Stimulated activated memory B cell treated with anti-CD40 and anti-IgM and Interleukin-4, amounts not matched to agents 10 μg/mL and 1 μg/mL and 100 μg/mL, for 72 hours (primary cell): Measurements from ENCODE around the gene SLC38A5.
A peak's percentile ranks its signal among the peaks of the same experiment; 100 is the strongest.

Source experiments
- ATAC-seq: fragments of 150-1000 bp; cut with Tn5 transposase; 2 replicates; pipeline ENCODE4 v1.10.0; 2021
- H3K27ac Mint-ChIP-seq: one replicate; pipeline ENCODE4 v1.8.0; 2022; ENCODE audit warnings: mild to moderate bottlenecking, mixed read lengths
- H3K27me3 Mint-ChIP-seq: one replicate; pipeline ENCODE4 v1.8.0; 2022; ENCODE audit warnings: mixed read lengths
- H3K36me3 Mint-ChIP-seq: one replicate; pipeline ENCODE4 v1.8.0; 2022; ENCODE audit warnings: mixed read lengths
- H3K4me1 Mint-ChIP-seq: one replicate; pipeline ENCODE4 v1.8.0; 2022; ENCODE audit warnings: mixed read lengths
- H3K4me3 Mint-ChIP-seq: one replicate; pipeline ENCODE4 v1.8.0; 2022; ENCODE audit warnings: mild to moderate bottlenecking, moderate library complexity, mixed read lengths
- H3K9me3 Mint-ChIP-seq: one replicate; pipeline ENCODE4 v1.8.0; 2022; ENCODE audit warnings: mixed read lengths

SLC38A5 gene

GRCh38 chrX:48504261-48504660 lies 34.2 kb upstream of the SLC38A5 start:
- Mint-ChIP-seq H3K4me1 (peaks cover 3% of the 10 kb centered on the region), H3K9me3 (no peaks in the 10 kb centered on the region), H3K27ac (no peak overlapping the region), H3K36me3 (no peaks in the 10 kb centered on the region), H3K27me3 (no peaks in the 10 kb centered on the region), H3K4me3 (no peak overlapping the region)
- ATAC-seq: no peak

- Mint-ChIP-seq H3K36me3 (no peaks in the 10 kb centered on the region), H3K27ac (no peak overlapping the region)
Measured at GRCh38 chrX:48498374-48498809, 28.3 kb upstream of the SLC38A5 start.

GRCh38 chrX:48497871-48498270 lies 27.8 kb upstream of the SLC38A5 start:
- H3K27me3 Mint-ChIP-seq: no peaks in the 10 kb centered on the region
- H3K4me1 Mint-ChIP-seq: no peaks in the 10 kb centered on the region
- H3K4me3 Mint-ChIP-seq: no peak overlapping the region
- no peak overlapping the region for H3K27ac Mint-ChIP-seq
- no peaks in the 10 kb centered on the region for H3K36me3 Mint-ChIP-seq
- no peak for ATAC-seq
- H3K9me3 Mint-ChIP-seq: no peaks in the 10 kb centered on the region

More at GRCh38 chrX:48498374-48498809, 28.3 kb upstream of the SLC38A5 start:
- H3K9me3 Mint-ChIP-seq: no peaks in the 10 kb centered on the region
- H3K4me1 Mint-ChIP-seq: no peaks in the 10 kb centered on the region
- no peak for ATAC-seq
- H3K4me3 Mint-ChIP-seq: no peak overlapping the region
- H3K27me3 Mint-ChIP-seq: no peaks in the 10 kb centered on the region

- H3K4me3 Mint-ChIP-seq: no peak overlapping the region
- H3K9me3 Mint-ChIP-seq: no peaks in the 10 kb centered on the region
- peaks cover 7% of the 10 kb centered on the region for H3K4me1 Mint-ChIP-seq
- no peaks in the 10 kb centered on the region for H3K27me3 Mint-ChIP-seq
- no peaks in the 10 kb centered on the region for H3K36me3 Mint-ChIP-seq
- ATAC-seq: no peak
- no peak overlapping the region for H3K27ac Mint-ChIP-seq
Measured at GRCh38 chrX:48496660-48497059, 26.6 kb upstream of the SLC38A5 start.

GRCh38 chrX:48493890-48494364 lies 23.9 kb upstream of the SLC38A5 start:
- H3K4me1 Mint-ChIP-seq: peaks cover 7% of the 10 kb centered on the region
- no peaks in the 10 kb centered on the region for H3K9me3 Mint-ChIP-seq
- H3K27ac Mint-ChIP-seq: no peak overlapping the region
- no peak for ATAC-seq
- H3K4me3 Mint-ChIP-seq: no peak overlapping the region
- no peaks in the 10 kb centered on the region for H3K36me3 Mint-ChIP-seq
- H3K27me3 Mint-ChIP-seq: no peaks in the 10 kb centered on the region

GRCh38 chrX:48492293-48492910 lies 22.3 kb upstream of the SLC38A5 start:
- Mint-ChIP-seq H3K4me1 (peaks cover 7% of the 10 kb centered on the region), H3K27ac (no peak overlapping the region), H3K4me3 (no peak overlapping the region), H3K9me3 (no peaks in the 10 kb centered on the region), H3K36me3 (no peaks in the 10 kb centered on the region), H3K27me3 (no peaks in the 10 kb centered on the region)
- ATAC-seq: no peak

GRCh38 chrX:48491809-48492208 lies 21.7 kb upstream of the SLC38A5 start:
- peaks cover 7% of the 10 kb centered on the region for H3K4me1 Mint-ChIP-seq

GRCh38 chrX:48490661-48491060 lies 20.6 kb upstream of the SLC38A5 start:
- Mint-ChIP-seq H3K36me3 (no peaks in the 10 kb centered on the region), H3K4me1 (peaks cover 7% of the 10 kb centered on the region), H3K27ac (no peak overlapping the region), H3K4me3 (no peak overlapping the region), H3K9me3 (no peaks in the 10 kb centered on the region), H3K27me3 (no peaks in the 10 kb centered on the region)
- no peak for ATAC-seq

More at GRCh38 chrX:48491809-48492208, 21.7 kb upstream of the SLC38A5 start:
- no peak for ATAC-seq
- Mint-ChIP-seq H3K27me3 (no peaks in the 10 kb centered on the region), H3K36me3 (no peaks in the 10 kb centered on the region), H3K4me3 (no peak overlapping the region), H3K27ac (no peak overlapping the region), H3K9me3 (no peaks in the 10 kb centered on the region)

GRCh38 chrX:48489892-48490291 lies 19.8 kb upstream of the SLC38A5 start:
- Mint-ChIP-seq H3K9me3 (no peaks in the 10 kb centered on the region), H3K4me1 (peaks cover 7% of the 10 kb centered on the region), H3K4me3 (no peak overlapping the region), H3K27ac (no peak overlapping the region), H3K27me3 (no peaks in the 10 kb centered on the region), H3K36me3 (no peaks in the 10 kb centered on the region)
- ATAC-seq: no peak

GRCh38 chrX:48489296-48489695 lies 19.2 kb upstream of the SLC38A5 start:
- no peak overlapping the region for H3K27ac Mint-ChIP-seq
- no peak for ATAC-seq
- no peaks in the 10 kb centered on the region for H3K9me3 Mint-ChIP-seq
- H3K4me1 Mint-ChIP-seq: peaks cover 7% of the 10 kb centered on the region
- no peaks in the 10 kb centered on the region for H3K36me3 Mint-ChIP-seq
- no peak overlapping the region for H3K4me3 Mint-ChIP-seq
- no peaks in the 10 kb centered on the region for H3K27me3 Mint-ChIP-seq

- H3K27me3 Mint-ChIP-seq: no peaks in the 10 kb centered on the region
- no peak overlapping the region for H3K27ac Mint-ChIP-seq
- peaks cover 7% of the 10 kb centered on the region for H3K4me1 Mint-ChIP-seq
- no peak for ATAC-seq
- no peaks in the 10 kb centered on the region for H3K36me3 Mint-ChIP-seq
- no peaks in the 10 kb centered on the region for H3K9me3 Mint-ChIP-seq
- H3K4me3 Mint-ChIP-seq: no peak overlapping the region
Measured at GRCh38 chrX:48488034-48488433, 18.0 kb upstream of the SLC38A5 start.

- H3K4me3 Mint-ChIP-seq: no peak overlapping the region
- no peak for ATAC-seq
- H3K27ac Mint-ChIP-seq: no peak overlapping the region
- no peaks in the 10 kb centered on the region for H3K36me3 Mint-ChIP-seq
- peaks cover 5% of the 10 kb centered on the region for H3K4me1 Mint-ChIP-seq
- no peaks in the 10 kb centered on the region for H3K9me3 Mint-ChIP-seq
- H3K27me3 Mint-ChIP-seq: no peaks in the 10 kb centered on the region
Measured at GRCh38 chrX:48487362-48487798, 17.3 kb upstream of the SLC38A5 start.

- Mint-ChIP-seq H3K27me3 (no peaks in the 10 kb centered on the region), H3K4me1 (peaks cover 10% of the 10 kb centered on the region), H3K27ac (no peak overlapping the region)
Measured at GRCh38 chrX:48482526-48482925, 12.5 kb upstream of the SLC38A5 start.

GRCh38 chrX:48480583-48480982 lies 10.5 kb upstream of the SLC38A5 start:
- no peak overlapping the region for H3K4me3 Mint-ChIP-seq
- H3K27ac Mint-ChIP-seq: peak overlapping the region; percentile 7
- peaks cover 40% of the 10 kb centered on the region for H3K36me3 Mint-ChIP-seq
- no peaks in the 10 kb centered on the region for H3K9me3 Mint-ChIP-seq
- no peaks in the 10 kb centered on the region for H3K27me3 Mint-ChIP-seq
- no peak for ATAC-seq
- H3K4me1 Mint-ChIP-seq: peaks cover 23% of the 10 kb centered on the region

More at GRCh38 chrX:48482526-48482925, 12.5 kb upstream of the SLC38A5 start:
- Mint-ChIP-seq H3K9me3 (no peaks in the 10 kb centered on the region), H3K36me3 (peaks cover 36% of the 10 kb centered on the region), H3K4me3 (no peak overlapping the region)
- no peak for ATAC-seq

- Mint-ChIP-seq H3K4me1 (peaks cover 23% of the 10 kb centered on the region), H3K36me3 (peaks cover 40% of the 10 kb centered on the region), H3K27ac (peak overlapping the region; percentile 7), H3K4me3 (no peak overlapping the region), H3K27me3 (no peaks in the 10 kb centered on the region), H3K9me3 (no peaks in the 10 kb centered on the region)
- no peak for ATAC-seq
Measured at GRCh38 chrX:48480142-48480541, 10.1 kb upstream of the SLC38A5 start.

- Mint-ChIP-seq H3K36me3 (peaks cover 40% of the 10 kb centered on the region), H3K27me3 (no peaks in the 10 kb centered on the region), H3K4me1 (peaks cover 23% of the 10 kb centered on the region), H3K4me3 (no peak overlapping the region), H3K9me3 (no peaks in the 10 kb centered on the region), H3K27ac (no peak overlapping the region)
- ATAC-seq: no peak
Measured at GRCh38 chrX:48478806-48479205, 8.7 kb upstream of the SLC38A5 start.
